22Rv1 (cell line): ENCODE measurements around the gene SOX4.

Source experiments
- ZFX ChIP-seq: fragments of 450-650 bp; IDR thresholded peaks from 2 replicates; pipeline ENCODE4 v1.6.1; 2017; ENCODE audit warnings: antibody characterized with exemption, borderline replicate concordance
- TF ChIP-seq, protein P1 (sequence below): fragments of 450-650 bp; IDR thresholded peaks from 2 replicates; pipeline ENCODE4 v1.5.1; 2017; ENCODE audit warnings: mild to moderate bottlenecking

DNA sequence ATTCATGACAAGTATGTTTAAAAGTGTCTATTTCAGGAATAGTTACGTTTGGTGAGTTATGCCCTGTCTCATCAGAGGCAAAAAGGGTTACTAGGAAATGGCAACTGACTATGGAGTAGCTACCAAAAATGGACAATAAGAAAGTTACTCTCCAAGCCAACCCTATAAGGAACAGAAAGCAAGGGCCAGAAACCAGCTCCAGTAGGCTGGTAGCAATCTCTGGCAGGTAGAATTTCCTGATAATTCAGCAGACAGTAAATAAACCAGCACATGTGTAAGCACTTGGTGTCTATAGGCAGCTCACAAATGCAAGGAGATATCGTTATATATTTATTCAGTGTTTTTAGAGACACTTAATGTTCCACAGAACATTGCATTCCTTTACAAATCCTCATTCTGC is 20.3 kb downstream of the SOX4 start:
- TF ChIP-seq, protein P1, sequence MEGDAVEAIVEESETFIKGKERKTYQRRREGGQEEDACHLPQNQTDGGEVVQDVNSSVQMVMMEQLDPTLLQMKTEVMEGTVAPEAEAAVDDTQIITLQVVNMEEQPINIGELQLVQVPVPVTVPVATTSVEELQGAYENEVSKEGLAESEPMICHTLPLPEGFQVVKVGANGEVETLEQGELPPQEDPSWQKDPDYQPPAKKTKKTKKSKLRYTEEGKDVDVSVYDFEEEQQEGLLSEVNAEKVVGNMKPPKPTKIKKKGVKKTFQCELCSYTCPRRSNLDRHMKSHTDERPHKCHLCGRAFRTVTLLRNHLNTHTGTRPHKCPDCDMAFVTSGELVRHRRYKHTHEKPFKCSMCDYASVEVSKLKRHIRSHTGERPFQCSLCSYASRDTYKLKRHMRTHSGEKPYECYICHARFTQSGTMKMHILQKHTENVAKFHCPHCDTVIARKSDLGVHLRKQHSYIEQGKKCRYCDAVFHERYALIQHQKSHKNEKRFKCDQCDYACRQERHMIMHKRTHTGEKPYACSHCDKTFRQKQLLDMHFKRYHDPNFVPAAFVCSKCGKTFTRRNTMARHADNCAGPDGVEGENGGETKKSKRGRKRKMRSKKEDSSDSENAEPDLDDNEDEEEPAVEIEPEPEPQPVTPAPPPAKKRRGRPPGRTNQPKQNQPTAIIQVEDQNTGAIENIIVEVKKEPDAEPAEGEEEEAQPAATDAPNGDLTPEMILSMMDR = no peak
- no peak for TF ChIP-seq ZFX
